A549 (cell line): ENCODE results near the gene CDH5. TPM values are rescaled to one million over a fixed set of nuclear protein-coding genes. Genes with fewer than 3 reads are reported as not detected.

ENCODE experiments used
- ATAC-seq, 2 experiments: fragments of 200-7000 bp in 1 of 2; fragments of >200 bp in 1 of 2; cut with Nextera tagmentation in 1 of 2; cut with Tn5 transposase in 1 of 2; 3 replicates each; pipeline versions ENCODE4 v1.8.0 to v1.9.1; 2018 to 2020; ENCODE audit warnings: mild to moderate bottlenecking in 1 of 2, moderate library complexity in 1 of 2
- CTCF ChIA-PET: fragments of 300-600 bp; sonication (Branson Sonifier 250); formaldehyde crosslinking; extraction: SDS; loops from one replicate; lab custom pipeline; 2021; ENCODE audit warnings: antibody characterized with exemption, inconsistent platforms; lab: Yijun Ruan, JAX
- POLR2A ChIA-PET: fragments of 350-600 bp; formaldehyde crosslinking; extraction: SDS; loops from one replicate; lab custom pipeline; 2021; ENCODE audit warnings: antibody characterized with exemption, inconsistent platforms; lab: Yijun Ruan, JAX
- DNase-seq, 2 experiments: peaks; one replicate each; pipeline versions ENCODE4 v3.0.0 to v3.0.0-alpha.2; 2011 to 2016; ENCODE audit warnings: low read depth in 1 of 2, low spot score in 1 of 2
- FAIRE-seq: peaks from 2 replicates; lab custom pipeline; 2011; peaks lifted over from hg19 to GRCh38; lab: Jason Lieb, UNC
- H3K27ac ChIP-seq, 2 experiments: fragments of >200 bp; sonication (Bioruptor Twin); formaldehyde crosslinking; 3 replicates each; pipeline ENCODE4 v1.5.1; 2016 to 2017
- H3K4me1 ChIP-seq: fragments of >200 bp; sonication (Bioruptor Twin); formaldehyde crosslinking; 3 replicates; pipeline ENCODE4 v1.6.1; 2016
- H3K4me2 ChIP-seq: fragments of >200 bp; sonication (Bioruptor Twin); formaldehyde crosslinking; 3 replicates; pipeline ENCODE4 v1.6.1; 2016
- H3K4me3 ChIP-seq: fragments of >200 bp; sonication (Bioruptor Twin); formaldehyde crosslinking; 3 replicates; pipeline ENCODE4 v1.5.1; 2016
- H3K9me3 ChIP-seq: fragments of >200 bp; sonication (Bioruptor Twin); formaldehyde crosslinking; 3 replicates; pipeline ENCODE4 v1.6.1; 2016
- ATOH8 ChIP-seq: fragments of 250-450 bp; sonication (Bioruptor Pico); IDR thresholded peaks from 2 replicates; pipeline ENCODE4 v1.5.0; 2020; ENCODE audit warnings: low read depth, mild to moderate bottlenecking, moderate library complexity
- BCL3 ChIP-seq: fragments of >200 bp; sonication (Bioruptor Twin); formaldehyde crosslinking; IDR thresholded peaks from 3 replicates; pipeline ENCODE4 v1.6.1; 2016
- CEBPB ChIP-seq, 2 experiments: fragments of >200 bp in 1 of 2; sonication (Bioruptor Twin) in 1 of 2; formaldehyde crosslinking in 1 of 2; IDR thresholded peaks; 2 replicates each; pipeline ENCODE4 v1.6.1; 2012 to 2016
- FOSL2 ChIP-seq, 2 experiments: fragments of 450-650 bp in 1 of 2; fragments of >200 bp in 1 of 2; sonication (Bioruptor Twin) in 1 of 2; formaldehyde crosslinking; IDR thresholded peaks; 2 replicates each; pipeline versions ENCODE4 v1.5.0 to v1.6.1; 2016 to 2020; ENCODE audit warnings: mild to moderate bottlenecking in 1 of 2, moderate library complexity in 1 of 2
- GATA3 ChIP-seq: IDR thresholded peaks from 2 replicates; pipeline ENCODE4 v1.6.1; 2012; ENCODE audit warnings: borderline replicate concordance
- HES2 ChIP-seq: fragments of >200 bp; sonication (Bioruptor Twin); formaldehyde crosslinking; IDR thresholded peaks from 2 replicates; pipeline ENCODE4 v1.6.1; 2016
- HEYL ChIP-seq: fragments of 250-450 bp; sonication (Bioruptor Pico); IDR thresholded peaks from 2 replicates; pipeline ENCODE4 v1.8.0; 2021; ENCODE audit warnings: mild to moderate bottlenecking, moderate library complexity
- JUN ChIP-seq, 2 experiments: fragments of >200 bp; sonication (Bioruptor Twin); formaldehyde crosslinking; IDR thresholded peaks; 2 replicates in 1 of 2; 3 replicates in 1 of 2; pipeline ENCODE4 v1.6.1; 2016 to 2017
- JUNB ChIP-seq: fragments of >200 bp; sonication (Bioruptor Twin); formaldehyde crosslinking; IDR thresholded peaks from 2 replicates; pipeline ENCODE4 v1.6.1; 2016
- KDM1A ChIP-seq: fragments of 200-600 bp; sonication (generic); IDR thresholded peaks from 2 replicates; pipeline ENCODE4 v1.6.1; 2016; ENCODE audit warnings: low read depth, mild to moderate bottlenecking
- MAFK ChIP-seq: fragments of 450-650 bp; IDR thresholded peaks from 2 replicates; pipeline ENCODE4 v1.6.1; 2014; ENCODE audit not compliant: partially characterized antibody
- MAZ ChIP-seq: fragments of 150-350 bp; IDR thresholded peaks from 2 replicates; pipeline ENCODE4 v1.6.1; 2014; ENCODE audit warnings: antibody characterized with exemption, low read depth, low read length, borderline replicate concordance
- NPAS2 ChIP-seq: fragments of 250-450 bp; sonication (Bioruptor Pico); IDR thresholded peaks from 2 replicates; pipeline ENCODE4 v1.8.0; 2022; ENCODE audit warnings: mild to moderate bottlenecking, moderate library complexity, borderline replicate concordance
- PBX3 ChIP-seq: IDR thresholded peaks from 2 replicates; pipeline ENCODE4 v1.6.1; 2012
- RCOR1 ChIP-seq: fragments of 150-350 bp; IDR thresholded peaks from 2 replicates; pipeline ENCODE4 v1.6.1; 2014; ENCODE audit warnings: antibody characterized with exemption, low read length, low read depth
- REST ChIP-seq: fragments of 200-600 bp; sonication (generic); IDR thresholded peaks from 2 replicates; pipeline ENCODE4 v1.6.1; 2016; ENCODE audit warnings: antibody characterized with exemption, mild to moderate bottlenecking, moderate library complexity
- RFX5 ChIP-seq: fragments of 450-650 bp; IDR thresholded peaks from 2 replicates; pipeline ENCODE4 v1.7.1; 2014; ENCODE audit warnings: antibody characterized with exemption, mild to moderate bottlenecking, moderate library complexity
- SREBF2 ChIP-seq: fragments of 450-650 bp; IDR thresholded peaks from 2 replicates; pipeline ENCODE4 v1.6.1; 2014; ENCODE audit warnings: mild to moderate bottlenecking, moderate library complexity
- TP53 ChIP-seq: fragments of 250-450 bp; sonication (Bioruptor Pico); IDR thresholded peaks from 2 replicates; pipeline ENCODE4 v1.5.0; 2021; ENCODE audit warnings: mild to moderate bottlenecking, moderate library complexity
- USF2 ChIP-seq: fragments of 450-650 bp; IDR thresholded peaks from 2 replicates; pipeline ENCODE4 v1.6.1; 2014; ENCODE audit warnings: antibody characterized with exemption
- WGBS: methylation state at CpG from one replicate; pipeline ENCODE4 v1.1.6; 2017; ENCODE audit errors: missing lambda C conversion rate; 5-methylcytosine and 5-hydroxymethylcytosine counted together
- polyA plus RNA-seq, 4 experiments: library from polyadenylated mRNA; depleted of rRNA in 3 of 4; stranded (reverse); fragments of >200 nt; fragmentation: RNase III in 1 of 4; extraction: RNeasy Plus Mini Kit Qiagen cat#74134 plus additional on column Dnase treatment in 1 of 4; gene quantifications; 2 replicates in 3 of 4; 3 replicates in 1 of 4; pipeline ENCODE4 v1.2.3, GENCODE V29; 2011 to 2017

The CDH5 gene
- polyA plus RNA-seq, 2 of the 4 experiments (the other 2 are of a cell fraction): 0.01 TPM; not detected in 1

GRCh38 chr16:66379571-66379941 is 13.1 kb downstream of the CDH5 start (continued):
- TF ChIP-seq PBX3: no peak
- TF ChIP-seq JUNB: no peak

GRCh38 chr16:66380421-66380820 is 13.9 kb downstream of the CDH5 start:
- ATAC-seq: no peak
- FAIRE-seq: no peak
- WGBS: 41% methylated on average over 3 of the region's 3 CpGs

More at GRCh38 chr16:66380421-66380820, 13.9 kb downstream of the CDH5 start:
- POLR2A ChIA-PET: no interaction called here
- TF ChIP-seq JUN (IDR thresholded peaks at IDR 0.05) (no peak), HEYL (CRISPR knock-in tag) (no peak), KDM1A (no peak), RCOR1 (no peak), NPAS2 (CRISPR knock-in tag) (no peak), RFX5 (no peak), FOSL2 (IDR thresholded peaks at IDR 0.05) (no peak), FOSL2 (CRISPR knock-in tag; IDR thresholded peaks at IDR 0.05) (no peak), JUNB (no peak), TP53 (no peak), BCL3 (no peak), CEBPB (IDR thresholded peaks at IDR 0.05) (no peak), SREBF2 (no peak), MAFK (no peak), HES2 (no peak), GATA3 (no peak), MAZ (no peak), ATOH8 (CRISPR knock-in tag) (no peak), USF2 (no peak), REST (no peak)
- Histone ChIP-seq H3K9me3 (no peaks in the 10 kb centered on the region), H3K4me1 (peaks cover 25% of the 10 kb centered on the region), H3K27ac (no peak overlapping the region), H3K4me3 (no peak overlapping the region), H3K4me2 (no peak overlapping the region)
- DNase-seq: no peak
- CTCF ChIA-PET: interaction anchor here (2.3 kb wide), 1 partner anchor 23 kb away, joined by 12 read pairs; no protein-coding TSS in a partner anchor
